Transverse colon (tissue), 4 donors: ENCODE measurements around the gene PMEPA1. TPM values are rescaled to one million over a fixed set of nuclear protein-coding genes. Genes with fewer than 3 reads are reported as not detected.

Source experiments
- DNase-seq: peaks from one replicate; pipeline ENCODE4 v3.0.0-alpha.2; 2019
- H3K27ac ChIP-seq, 4 donors: fragments of 200-600 bp; sonication (generic); 2 replicates each; pipeline ENCODE4 v1.5.1; 2016 to 2018; ENCODE audit warnings: inconsistent platforms in 4 of 4
- H3K27me3 ChIP-seq: fragments of 200-600 bp; sonication (generic); 2 replicates; pipeline ENCODE4 v1.5.1; 2017; ENCODE audit warnings: inconsistent platforms
- H3K36me3 ChIP-seq, 4 donors: fragments of 200-600 bp; sonication (generic); 2 replicates each; pipeline ENCODE4 v1.5.1; 2017 to 2019; ENCODE audit warnings: inconsistent platforms in 4 of 4
- H3K4me1 ChIP-seq, 4 donors: fragments of 200-600 bp; sonication (generic); 2 replicates each; pipeline ENCODE4 v1.5.1; 2017 to 2020; ENCODE audit warnings: inconsistent platforms in 4 of 4
- H3K4me3 ChIP-seq, 4 donors: fragments of 200-600 bp; sonication (generic); 1 replicate in 1 of 4; 2 replicates in 3 of 4; pipeline versions ENCODE4 v1.5.1 to v1.6.1; 2017 to 2019; ENCODE audit warnings: inconsistent platforms in 4 of 4
- H3K9me3 ChIP-seq, 2 donors: fragments of 200-600 bp; sonication (generic); 2 replicates each; pipeline ENCODE4 v1.5.1; 2017 to 2019; ENCODE audit warnings: inconsistent platforms in 2 of 2
- CTCF ChIP-seq, 5 experiments: fragments of 200-600 bp in 3 of 5; fragments of 450-650 bp in 2 of 5; sonication (generic) in 3 of 5; IDR thresholded peaks; 1 replicate in 2 of 5; 2 replicates in 3 of 5; pipeline ENCODE4 v1.5.1; 2016 to 2017; ENCODE audit warnings: antibody characterized with exemption in 5 of 5, inconsistent platforms in 3 of 5, mild to moderate bottlenecking in 2 of 5, moderate library complexity in 1 of 5
- EP300 ChIP-seq: sonication (generic); formaldehyde crosslinking; IDR thresholded peaks from one replicate; pipeline ENCODE4 v1.6.1; 2017; ENCODE audit warnings: antibody characterized with exemption, low read depth
- POLR2A ChIP-seq: fragments of 450-650 bp; IDR thresholded peaks from one replicate; pipeline ENCODE4 v1.6.1; 2016; ENCODE audit warnings: antibody characterized with exemption, mild to moderate bottlenecking, moderate library complexity
- POLR2AphosphoS5 ChIP-seq, 3 donors: sonication (generic); formaldehyde crosslinking; IDR thresholded peaks; one replicate each; pipeline ENCODE4 v1.6.1; 2016; ENCODE audit warnings: antibody characterized with exemption in 3 of 3
- WGBS, 2 donors: methylation state at CpG; one replicate each; pipeline ENCODE4 v1.1.5; 2018; ENCODE audit warnings: low coverage in 1 of 2; 5-methylcytosine and 5-hydroxymethylcytosine counted together
- in situ Hi-C, 4 donors: fragments of 200-750 bp; cut with MboI; loops; one replicate each; pipeline versions ENCODE4 v1.15.0 to v1.15.1; 2017; ENCODE audit warnings: low sequenced_read_pairs in 3 of 4, low pct_ligation_motif_present in 1 of 4, low pct_unique_long_range_greater_than_20kb in 1 of 4
- intact Hi-C: fragments of 100-400 bp; cut with DNase I; formaldehyde crosslinking; loops from one replicate; pipeline ENCODE4 v1.15.1; 2023; ENCODE audit warnings: low total_unique reads
- total RNA-seq, 4 donors: library from RNA; depleted of rRNA; stranded (reverse); fragments of >200 nt; gene quantifications; one replicate each; pipeline ENCODE4 v1.1.0, GENCODE V29; 2016

The PMEPA1 gene
- total RNA-seq, 4 donors from 2014 or later, result 6.4 to 10.8 (median 8.4) TPM

GRCh38 chr20:57650266-57650665 lies 59.5 kb downstream of the PMEPA1 start:
- Histone ChIP-seq H3K4me3 (no peak overlapping the region), H3K9me3 (no peaks in the 10 kb centered on the region), H3K27me3 (no peaks in the 10 kb centered on the region), H3K36me3 (no peaks in the 10 kb centered on the region), H3K4me1 (peaks cover 0 to 3% (median 0%) of the 10 kb centered on the region in 4 donors), H3K27ac (no peak overlapping the region)
- no peak for TF ChIP-seq POLR2AphosphoS5 (IDR thresholded peaks at IDR 0.05)
- TF ChIP-seq EP300, result no peak
- no peak for TF ChIP-seq CTCF (IDR thresholded peaks at IDR 0.05)
- no peak for TF ChIP-seq POLR2A
- no peak for DNase-seq
- in situ Hi-C loops, result loop anchor here (10.0 to 25.0 kb wide), 5 partner anchors 237 to 535 kb away; no protein-coding TSS in a partner anchor
- 74 to 87% methylated on average over 7 to 9 of the region's 9 CpGs for WGBS, 2 donors
- intact Hi-C loops, result loop anchor here (10.0 kb wide), 1 partner anchor 205 kb away; no protein-coding TSS in a partner anchor

GRCh38 chr20:57649617-57650015 lies 60.2 kb downstream of the PMEPA1 start:
- no peak for DNase-seq
- intact Hi-C loops (loop anchor here (10.0 kb wide), 1 partner anchor 205 kb away; no protein-coding TSS in a partner anchor), in situ Hi-C loops (loop anchor here (10.0 to 25.0 kb wide), 5 partner anchors 238 to 535 kb away; no protein-coding TSS in a partner anchor)
- H3K9me3 ChIP-seq, result peaks cover 0 to 2% of the 10 kb centered on the region in 2 donors
- no peak overlapping the region for H3K4me3 ChIP-seq
- TF ChIP-seq CTCF (IDR thresholded peaks at IDR 0.05), result no peak
- no peak for TF ChIP-seq EP300
- TF ChIP-seq POLR2AphosphoS5 (IDR thresholded peaks at IDR 0.05), result no peak
- TF ChIP-seq POLR2A, result no peak
- 89 to 91% methylated on average over 13 to 14 of the region's 14 CpGs for WGBS, 2 donors
- H3K4me1 ChIP-seq, result peaks cover 0 to 3% (median 0%) of the 10 kb centered on the region in 4 donors
- H3K36me3 ChIP-seq, result no peaks in the 10 kb centered on the region
- no peaks in the 10 kb centered on the region for H3K27me3 ChIP-seq
- H3K27ac ChIP-seq, result no peak overlapping the region

GRCh38 chr20:57648878-57649616 lies 60.8 kb downstream of the PMEPA1 start:
- Histone ChIP-seq H3K27me3 (no peaks in the 10 kb centered on the region), H3K9me3 (peaks cover 0 to 2% of the 10 kb centered on the region in 2 donors), H3K4me3 (no peak overlapping the region), H3K4me1 (no peaks in the 10 kb centered on the region), H3K36me3 (no peaks in the 10 kb centered on the region), H3K27ac (no peak overlapping the region)
- intact Hi-C loops (no loop called here), in situ Hi-C loops (no loop called here)
- DNase-seq, result no peak
- TF ChIP-seq POLR2A, result no peak
- TF ChIP-seq POLR2AphosphoS5 (IDR thresholded peaks at IDR 0.05), result no peak
- TF ChIP-seq CTCF (IDR thresholded peaks at IDR 0.05), result no peak
- TF ChIP-seq EP300, result no peak
- 70 to 91% methylated on average over 2 to 15 of the region's 15 CpGs for WGBS, 2 donors

- in situ Hi-C loops (no loop called here), intact Hi-C loops (no loop called here)
- H3K4me3 ChIP-seq, result no peak overlapping the region
- no peak for DNase-seq
- no peak for TF ChIP-seq POLR2AphosphoS5 (IDR thresholded peaks at IDR 0.05)
- TF ChIP-seq EP300, result no peak
- TF ChIP-seq CTCF (IDR thresholded peaks at IDR 0.05), result no peak
- TF ChIP-seq POLR2A, result no peak
- peaks cover 0 to 2% of the 10 kb centered on the region in 2 donors for H3K9me3 ChIP-seq
- H3K27ac ChIP-seq, result no peak overlapping the region
- 85 to 86% methylated on average over 13 to 23 of the region's 23 CpGs for WGBS, 2 donors
- H3K4me1 ChIP-seq, result no peaks in the 10 kb centered on the region
- H3K36me3 ChIP-seq, result no peaks in the 10 kb centered on the region
- no peaks in the 10 kb centered on the region for H3K27me3 ChIP-seq
Measured at GRCh38 chr20:57647933-57648785, 61.7 kb downstream of the PMEPA1 start.
